Measurements from ENCODE around the gene FILIP1L.

FILIP1L gene

GRCh38 chr3:100009276-100010086 lies 104.8 kb downstream of the FILIP1L start:
- no peak for ATAC-seq
- TF ChIP-seq POU6F1 (CRISPR knock-in tag; IDR thresholded peaks at IDR 0.05; ENCODE audit: borderline replicate concordance, low read depth) (no peak), ZNF8 (CRISPR knock-in tag; IDR thresholded peaks at IDR 0.05) (no peak), PPARA (CRISPR knock-in tag; IDR thresholded peaks at IDR 0.05; ENCODE audit: borderline replicate concordance) (no peak), TSHZ2 (CRISPR knock-in tag; IDR thresholded peaks at IDR 0.05) (no peak)

- TF ChIP-seq ESRRG (CRISPR knock-in tag; IDR thresholded peaks at IDR 0.05) (no peak), PPARA (CRISPR knock-in tag; IDR thresholded peaks at IDR 0.05; ENCODE audit: borderline replicate concordance) (no peak), TOX (CRISPR knock-in tag; IDR thresholded peaks at IDR 0.05; ENCODE audit: borderline replicate concordance) (no peak), SNAI2 (CRISPR knock-in tag; IDR thresholded peaks at IDR 0.05) (no peak), ZFP3 (CRISPR knock-in tag; IDR thresholded peaks at IDR 0.05) (no peak), ISL1 (CRISPR knock-in tag; IDR thresholded peaks at IDR 0.05) (no peak), ZNF565 (CRISPR knock-in tag; conservative IDR thresholded peaks at IDR 0.05; ENCODE audit: low read depth) (no peak), RARB (CRISPR knock-in tag; IDR thresholded peaks at IDR 0.05) (no peak), GLIS3 (CRISPR knock-in tag; IDR thresholded peaks at IDR 0.05) (no peak), ZNF70 (CRISPR knock-in tag; IDR thresholded peaks at IDR 0.05) (no peak), CSRNP3 (CRISPR knock-in tag; IDR thresholded peaks at IDR 0.05) (no peak), ZC3H10 (CRISPR knock-in tag; IDR thresholded peaks at IDR 0.05) (no peak), POU6F1 (CRISPR knock-in tag; IDR thresholded peaks at IDR 0.05; ENCODE audit: borderline replicate concordance, low read depth) (no peak), PATZ1 (CRISPR knock-in tag; IDR thresholded peaks at IDR 0.05; ENCODE audit: borderline replicate concordance) (no peak), BACH2 (CRISPR knock-in tag; IDR thresholded peaks at IDR 0.05; ENCODE audit: borderline replicate concordance) (no peak), CSDC2 (CRISPR knock-in tag; IDR thresholded peaks at IDR 0.05) (no peak), ZNF8 (CRISPR knock-in tag; IDR thresholded peaks at IDR 0.05) (no peak), TSHZ2 (CRISPR knock-in tag; IDR thresholded peaks at IDR 0.05) (no peak)
- ATAC-seq, result no peak
These were observed 106.1 kb downstream of the FILIP1L start for GRCh38 chr3:100008081-100008698.
